Measurements from ENCODE around the gene RCOR2. TPM values are rescaled to one million over a fixed set of nuclear protein-coding genes. Genes with fewer than 3 reads are reported as not detected.

Gene RCOR2
- total RNA-seq, 1 experiment from 2014 or later = 3.4 TPM

DNA sequence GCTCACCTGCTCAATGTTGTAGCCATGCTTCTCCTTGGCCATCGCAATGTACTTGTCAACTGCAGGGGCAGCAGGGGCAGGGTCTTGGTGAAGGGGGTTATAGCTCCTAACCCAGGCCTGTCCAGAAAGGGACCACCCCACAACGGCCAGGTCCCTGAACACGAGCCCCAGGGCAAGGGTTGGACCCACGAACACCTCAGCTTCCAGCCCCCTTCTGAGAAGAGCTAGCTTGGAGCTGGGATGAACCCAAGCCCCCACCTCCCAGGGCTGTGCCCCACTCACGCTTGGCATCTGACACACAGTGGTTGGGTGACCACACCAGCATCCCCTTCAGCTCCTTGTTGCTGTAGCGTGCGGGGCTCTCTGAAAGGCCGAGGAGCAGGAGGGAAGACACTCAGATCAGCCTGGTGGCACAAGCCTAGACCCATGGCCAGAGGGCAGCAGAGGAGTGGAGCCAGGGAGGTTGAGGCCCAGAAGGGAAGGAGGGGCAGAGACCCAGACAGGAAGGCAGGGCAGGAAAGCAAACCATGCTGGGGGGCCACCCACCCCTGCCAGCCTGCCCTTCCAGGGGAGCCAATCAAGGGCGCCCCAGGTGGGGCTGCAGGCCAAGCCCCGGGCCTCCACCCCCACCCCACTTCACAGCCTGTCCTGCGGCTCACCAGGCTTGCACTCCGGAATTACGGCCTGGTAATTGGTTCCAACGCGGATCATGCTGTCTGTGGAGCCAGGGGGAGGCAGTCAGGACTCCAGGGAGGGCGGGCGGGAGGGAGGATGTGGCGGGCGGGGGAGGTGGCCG lies 1.9 kb downstream of the RCOR2 start:
- no peaks in the 10 kb centered on the region for H3K9me2 ChIP-seq (ENCODE audit: insufficient read depth)

DNA sequence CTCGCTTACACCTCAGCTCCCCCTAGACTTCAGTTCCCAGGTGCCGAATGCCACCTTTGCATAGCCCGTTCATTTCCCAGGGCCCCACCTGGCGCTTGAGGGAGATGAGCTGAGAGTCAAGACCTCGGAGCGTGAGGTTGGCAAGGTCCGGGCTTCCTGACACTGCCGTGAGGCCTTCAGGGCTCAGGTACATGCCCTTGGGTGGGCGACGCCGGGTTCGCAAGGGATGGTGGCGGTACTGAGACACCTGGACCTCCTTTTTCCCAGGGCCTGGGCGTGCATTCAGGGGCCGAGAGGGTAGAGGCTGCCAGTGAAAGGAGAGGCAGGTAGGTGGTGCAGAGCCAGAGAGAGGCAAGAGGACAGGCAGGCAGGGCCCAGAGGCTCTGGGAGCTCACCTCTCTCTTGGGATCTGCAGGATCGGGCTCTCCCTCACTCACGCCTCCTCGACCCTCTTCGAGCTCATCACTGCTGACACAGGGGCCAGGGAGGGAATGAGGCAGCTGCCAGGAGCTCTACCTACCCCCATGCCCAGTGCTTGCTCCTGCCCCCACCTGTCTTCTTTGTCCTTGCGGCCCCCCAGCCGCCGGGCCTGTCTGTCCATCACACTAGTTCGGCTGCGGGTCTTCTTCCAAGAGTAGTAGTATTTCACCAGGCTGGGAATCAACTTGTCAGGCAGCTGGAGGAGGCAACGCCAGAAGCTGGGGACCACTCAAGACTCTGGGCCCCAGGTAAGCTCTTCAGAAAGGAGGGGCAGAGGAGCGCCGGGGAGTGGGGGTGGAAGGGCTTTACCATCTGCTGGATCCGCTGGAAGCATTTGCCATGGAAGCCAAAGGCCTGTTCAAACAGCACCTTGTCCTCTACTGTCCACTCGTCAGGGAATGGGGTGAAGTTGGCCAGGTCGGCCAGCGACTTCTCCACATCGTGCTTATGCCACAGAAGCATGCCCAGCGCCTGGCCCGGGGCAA lies 2.8 kb downstream of the RCOR2 start:
- H3K9me2 ChIP-seq (ENCODE audit: insufficient read depth) = no peaks in the 10 kb centered on the region
- no peak overlapping the region for H3K27ac ChIP-seq
- H3K9me3 ChIP-seq (ENCODE audit: insufficient read depth, low read depth) = no peaks in the 10 kb centered on the region
- TF ChIP-seq EZH2 (IDR thresholded peaks at IDR 0.05; ENCODE audit: low read depth) = no peak
- TF ChIP-seq, protein P1, sequence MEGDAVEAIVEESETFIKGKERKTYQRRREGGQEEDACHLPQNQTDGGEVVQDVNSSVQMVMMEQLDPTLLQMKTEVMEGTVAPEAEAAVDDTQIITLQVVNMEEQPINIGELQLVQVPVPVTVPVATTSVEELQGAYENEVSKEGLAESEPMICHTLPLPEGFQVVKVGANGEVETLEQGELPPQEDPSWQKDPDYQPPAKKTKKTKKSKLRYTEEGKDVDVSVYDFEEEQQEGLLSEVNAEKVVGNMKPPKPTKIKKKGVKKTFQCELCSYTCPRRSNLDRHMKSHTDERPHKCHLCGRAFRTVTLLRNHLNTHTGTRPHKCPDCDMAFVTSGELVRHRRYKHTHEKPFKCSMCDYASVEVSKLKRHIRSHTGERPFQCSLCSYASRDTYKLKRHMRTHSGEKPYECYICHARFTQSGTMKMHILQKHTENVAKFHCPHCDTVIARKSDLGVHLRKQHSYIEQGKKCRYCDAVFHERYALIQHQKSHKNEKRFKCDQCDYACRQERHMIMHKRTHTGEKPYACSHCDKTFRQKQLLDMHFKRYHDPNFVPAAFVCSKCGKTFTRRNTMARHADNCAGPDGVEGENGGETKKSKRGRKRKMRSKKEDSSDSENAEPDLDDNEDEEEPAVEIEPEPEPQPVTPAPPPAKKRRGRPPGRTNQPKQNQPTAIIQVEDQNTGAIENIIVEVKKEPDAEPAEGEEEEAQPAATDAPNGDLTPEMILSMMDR (conservative IDR thresholded peaks at IDR 0.05) = no peak
- no peaks in the 10 kb centered on the region for H3K27me3 ChIP-seq (ENCODE audit: insufficient read depth, low read depth)
- no peak overlapping the region for H3K4me2 ChIP-seq
- peaks cover 4% of the 10 kb centered on the region; the same call in 1 of the 2 replicates for H4K20me1 ChIP-seq (ENCODE audit: insufficient read depth)
- CTCF ChIA-PET = interaction anchor here (0.5 to 0.6 kb wide), 2 partner anchors 20 to 25 kb away, joined by 3 to 8 read pairs; partner anchors contain the start of gene NAA40
- TSS peak; percentile 15 for BruUV-seq (replicated peaks)
- no peak overlapping the region for H2AFZ ChIP-seq
- peaks cover 25% of the 10 kb centered on the region for H3K4me1 ChIP-seq (replicated peaks; ENCODE audit: insufficient read depth)
- no peaks in the 10 kb centered on the region for H3K79me2 ChIP-seq (ENCODE audit: low read depth)
- intact Hi-C loops (cut with micrococcal nuclease; ENCODE audit: unreplicated experiment) = no loop called here
- H3K36me3 ChIP-seq (ENCODE audit: low read depth) = no peaks in the 10 kb centered on the region
- POLR2A ChIA-PET (ENCODE audit: unreplicated experiment) = no interaction called here
- DNase-seq = peak in 1 of 2 experiments; percentile 16
- H3K4me3 ChIP-seq = no peak overlapping the region
- peaks cover 32% of the 10 kb centered on the region for H3F3A ChIP-seq (ENCODE audit: insufficient read depth, low read depth)

More for the DNA sequence above, 1.9 kb downstream of the RCOR2 start:
- Histone ChIP-seq H3K36me3 (ENCODE audit: low read depth) (no peaks in the 10 kb centered on the region), H3K4me3 (no peak overlapping the region), H3K9me3 (ENCODE audit: insufficient read depth, low read depth) (no peaks in the 10 kb centered on the region), H3K27me3 (ENCODE audit: insufficient read depth, low read depth) (no peaks in the 10 kb centered on the region), H2AFZ (no peak overlapping the region), H3K4me1 (replicated peaks; ENCODE audit: insufficient read depth) (peaks cover 35% of the 10 kb centered on the region), H3K27ac (no peak overlapping the region), H3K79me2 (ENCODE audit: low read depth) (no peaks in the 10 kb centered on the region), H4K20me1 (ENCODE audit: insufficient read depth) (peaks cover 4% of the 10 kb centered on the region; the same call in 1 of the 2 replicates), H3K4me2 (no peak overlapping the region), H3F3A (ENCODE audit: insufficient read depth, low read depth) (peaks cover 33% of the 10 kb centered on the region)
- POLR2A ChIA-PET (ENCODE audit: unreplicated experiment) = interaction anchor here (0.6 kb wide), 1 partner anchor 234 kb away, joined by 4 read pairs; the partner anchor contains the start of gene RTN3
- DNase-seq = peak in 1 of 2 experiments; percentile 12
- intact Hi-C loops (cut with micrococcal nuclease; ENCODE audit: unreplicated experiment) = loop anchor here (5.0 kb wide), 1 partner anchor 43 kb away; no protein-coding TSS in a partner anchor
- TF ChIP-seq EZH2 (IDR thresholded peaks at IDR 0.05; ENCODE audit: low read depth) = no peak
- TF ChIP-seq, protein P1 (conservative IDR thresholded peaks at IDR 0.05) = no peak
- CTCF ChIA-PET = interaction anchor here (0.5 kb wide), 1 partner anchor 24 kb away, joined by 3 read pairs; the partner anchor contains the start of gene NAA40
- BruUV-seq (replicated peaks) = no TSS peak

DNA sequence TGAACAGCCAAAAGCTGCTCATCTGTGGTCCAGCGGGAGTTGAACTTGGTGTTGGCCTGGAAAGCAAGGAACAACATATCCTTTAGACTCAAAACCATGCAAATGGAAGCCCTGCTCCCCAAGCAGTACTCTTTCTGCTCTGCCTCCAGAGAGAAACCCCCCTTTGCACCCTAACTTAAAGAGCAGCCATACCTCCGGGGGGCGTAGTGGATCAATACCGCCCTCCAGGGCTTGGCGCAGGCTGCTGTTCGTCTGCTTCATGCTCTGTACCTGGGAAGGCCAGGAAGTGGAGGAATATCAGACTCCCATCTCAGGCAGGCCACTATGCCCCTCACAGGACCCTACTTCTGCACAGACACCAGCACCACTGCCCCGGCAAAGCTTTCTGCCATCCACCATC lies 4.3 kb downstream of the RCOR2 start:
- H3F3A ChIP-seq (ENCODE audit: insufficient read depth, low read depth) = peaks cover 23% of the 10 kb centered on the region
- no peak overlapping the region for H3K4me3 ChIP-seq
- ChIA-PET CTCF (no interaction called here), POLR2A (ENCODE audit: unreplicated experiment) (no interaction called here)
- peaks cover 4% of the 10 kb centered on the region; the same call in 1 of the 2 replicates for H4K20me1 ChIP-seq (ENCODE audit: insufficient read depth)
- H3K27ac ChIP-seq = no peak overlapping the region
- intact Hi-C loops (cut with micrococcal nuclease; ENCODE audit: unreplicated experiment) = no loop called here
- no peaks in the 10 kb centered on the region for H3K9me2 ChIP-seq (ENCODE audit: insufficient read depth)
- no peaks in the 10 kb centered on the region for H3K9me3 ChIP-seq (ENCODE audit: insufficient read depth, low read depth)
- no peaks in the 10 kb centered on the region for H3K36me3 ChIP-seq (ENCODE audit: low read depth)
- TF ChIP-seq, protein P1 (conservative IDR thresholded peaks at IDR 0.05) = no peak
- no peak for TF ChIP-seq EZH2 (IDR thresholded peaks at IDR 0.05; ENCODE audit: low read depth)
- no TSS peak for BruUV-seq (replicated peaks)
- H3K4me2 ChIP-seq = no peak overlapping the region
- H3K79me2 ChIP-seq (ENCODE audit: low read depth) = no peaks in the 10 kb centered on the region
- no peak overlapping the region for H2AFZ ChIP-seq
- no peaks in the 10 kb centered on the region for H3K27me3 ChIP-seq (ENCODE audit: insufficient read depth, low read depth)
- no peak for DNase-seq
- peaks cover 11% of the 10 kb centered on the region for H3K4me1 ChIP-seq (replicated peaks; ENCODE audit: insufficient read depth)
